Smooth muscle cell (in vitro differentiated cells): ENCODE data around the gene ANXA7. TPM values are rescaled to one million over a fixed set of nuclear protein-coding genes. Genes with fewer than 3 reads are reported as not detected.

ENCODE experiments used
- DNase-seq: peaks from one replicate; lab custom pipeline; 2025; ENCODE audit not compliant: unreplicated experiment; lab: John Stamatoyannopoulos, UW
- H2AFZ ChIP-seq: fragments of 200-600 bp; sonication (generic); 2 replicates; pipeline ENCODE4 v1.6.0; 2016; ENCODE audit warnings: antibody characterized with exemption, low read depth, mild to moderate bottlenecking
- H3F3A ChIP-seq: fragments of 200-600 bp; sonication (generic); 2 replicates; pipeline ENCODE4 v1.6.0; 2017; ENCODE audit warnings: antibody characterized with exemption, low read depth
- H3K27ac ChIP-seq: fragments of 200-600 bp; sonication (generic); 2 replicates; pipeline ENCODE4 v1.5.1; 2016; ENCODE audit warnings: low read depth, mild to moderate bottlenecking
- H3K27me3 ChIP-seq: fragments of 200-600 bp; sonication (generic); 2 replicates; pipeline ENCODE4 v1.6.1; 2016; ENCODE audit warnings: low read depth, mild to moderate bottlenecking
- H3K36me3 ChIP-seq: fragments of 200-600 bp; sonication (generic); 2 replicates; pipeline ENCODE4 v1.5.1; 2016; ENCODE audit warnings: low read depth
- H3K4me1 ChIP-seq: fragments of 200-600 bp; sonication (generic); 2 replicates; pipeline ENCODE4 v1.5.1; 2016; ENCODE audit warnings: low read depth
- H3K4me2 ChIP-seq: fragments of 200-600 bp; sonication (generic); 2 replicates; pipeline ENCODE4 v1.6.0; 2016; ENCODE audit warnings: mild to moderate bottlenecking
- H3K4me3 ChIP-seq: fragments of 200-600 bp; sonication (generic); 2 replicates; pipeline ENCODE4 v1.5.1; 2016; ENCODE audit warnings: mild to moderate bottlenecking
- H3K79me2 ChIP-seq: fragments of 200-600 bp; sonication (generic); 2 replicates; pipeline ENCODE4 v1.6.0; 2016; ENCODE audit warnings: low read depth, mild to moderate bottlenecking
- H3K9ac ChIP-seq: fragments of 200-600 bp; sonication (generic); 2 replicates; pipeline ENCODE4 v1.6.0; 2016; ENCODE audit warnings: low read depth
- H3K9me3 ChIP-seq: fragments of 200-600 bp; sonication (generic); replicated peaks from 2 replicates; pipeline ENCODE4 v1.5.1; 2016; ENCODE audit warnings: low read depth
- H4K20me1 ChIP-seq: fragments of 200-600 bp; sonication (generic); 2 replicates; pipeline ENCODE4 v1.6.0; 2016; ENCODE audit warnings: low read depth
- CTCF ChIP-seq: fragments of 200-600 bp; sonication (generic); IDR thresholded peaks from 2 replicates; pipeline ENCODE4 v1.5.1; 2017; ENCODE audit warnings: borderline replicate concordance, mild to moderate bottlenecking, antibody characterized with exemption; ENCODE audit not compliant: insufficient read depth, poor library complexity, severe bottlenecking
- WGBS: methylation state at CpG from one replicate; pipeline ENCODE4 v1.1.7; 2016; ENCODE audit warnings: low lambda C conversion rate; 5-methylcytosine and 5-hydroxymethylcytosine counted together
- polyA plus RNA-seq: library from polyadenylated mRNA; unstranded; fragments of >200 nt; fragmentation: Nextera tagmentation; extraction: Ambion mirVana; gene quantifications from 2 replicates; pipeline ENCODE4 v1.2.1, GENCODE V29; 2016
- total RNA-seq: library from RNA; depleted of rRNA; stranded (reverse); fragments of >200 nt; gene quantifications from 2 replicates; pipeline ENCODE4 v1.2.3, GENCODE V29; 2014

Gene ANXA7
- total and polyA plus RNA-seq, 2 experiments from 2014 or later, result 52.6 to 57.6 TPM

- H4K20me1 ChIP-seq, result peaks cover 57% of the 10 kb centered on the region
- H3K79me2 ChIP-seq, result peaks cover 70% of the 10 kb centered on the region
- TF ChIP-seq CTCF, result no peak
- no peak overlapping the region for H3K4me2 ChIP-seq
- no peak overlapping the region for H3K27ac ChIP-seq
- H3K27me3 ChIP-seq, result no peaks in the 10 kb centered on the region
- no peak overlapping the region for H2AFZ ChIP-seq
- peaks cover 8% of the 10 kb centered on the region for H3K4me1 ChIP-seq
- no peaks in the 10 kb centered on the region for H3K36me3 ChIP-seq
- H3F3A ChIP-seq, result peaks cover 11% of the 10 kb centered on the region
- WGBS, result 96% methylated on average over 1 of the region's 1 CpG
- H3K4me3 ChIP-seq, result no peak overlapping the region
- DNase-seq, result no peak
- no peaks in the 10 kb centered on the region for H3K9me3 ChIP-seq
- H3K9ac ChIP-seq, result no peak overlapping the region
Measured at GRCh38 chr10:73410897-73411296, 3.0 kb downstream of the ANXA7 start.

GRCh38 chr10:73408978-73409521, 4.8 kb downstream of the ANXA7 start:
- Histone ChIP-seq H3K27ac (no peak overlapping the region), H2AFZ (no peak overlapping the region), H3K27me3 (no peaks in the 10 kb centered on the region), H3F3A (no peaks in the 10 kb centered on the region), H3K79me2 (peaks cover 86% of the 10 kb centered on the region), H3K4me1 (peaks cover 8% of the 10 kb centered on the region), H4K20me1 (peaks cover 74% of the 10 kb centered on the region), H3K9ac (no peak overlapping the region), H3K36me3 (no peaks in the 10 kb centered on the region), H3K9me3 (no peaks in the 10 kb centered on the region), H3K4me3 (no peak overlapping the region), H3K4me2 (no peak overlapping the region)
- WGBS, result 95% methylated on average over 4 of the region's 4 CpGs
- no peak for DNase-seq
- TF ChIP-seq CTCF, result no peak

GRCh38 chr10:73408061-73408460, 5.8 kb downstream of the ANXA7 start:
- Histone ChIP-seq H2AFZ (no peak overlapping the region), H4K20me1 (peaks cover 84% of the 10 kb centered on the region), H3K27ac (no peak overlapping the region), H3K4me3 (no peak overlapping the region), H3K4me1 (peaks cover 5% of the 10 kb centered on the region), H3F3A (no peaks in the 10 kb centered on the region), H3K9me3 (no peaks in the 10 kb centered on the region), H3K36me3 (no peaks in the 10 kb centered on the region), H3K4me2 (no peak overlapping the region), H3K9ac (no peak overlapping the region), H3K79me2 (peaks cover 95% of the 10 kb centered on the region), H3K27me3 (no peaks in the 10 kb centered on the region)
- no peak for DNase-seq
- WGBS, result 78% methylated on average over 5 of the region's 5 CpGs
- TF ChIP-seq CTCF, result no peak

GRCh38 chr10:73407495-73407894, 6.4 kb downstream of the ANXA7 start:
- no peak overlapping the region for H3K27ac ChIP-seq
- 97% methylated on average over 1 of the region's 1 CpG for WGBS
- H3K36me3 ChIP-seq, result no peaks in the 10 kb centered on the region
- H3K4me2 ChIP-seq, result no peak overlapping the region
- H2AFZ ChIP-seq, result no peak overlapping the region
- H3K9ac ChIP-seq, result no peak overlapping the region
- H3K4me1 ChIP-seq, result no peaks in the 10 kb centered on the region
- no peak for TF ChIP-seq CTCF
- no peaks in the 10 kb centered on the region for H3K9me3 ChIP-seq
- no peaks in the 10 kb centered on the region for H3K27me3 ChIP-seq
- no peak overlapping the region for H3K4me3 ChIP-seq
- H4K20me1 ChIP-seq, result peaks cover 89% of the 10 kb centered on the region
- peaks cover 96% of the 10 kb centered on the region for H3K79me2 ChIP-seq
- H3F3A ChIP-seq, result no peaks in the 10 kb centered on the region
- DNase-seq, result no peak
